OCI-LY1 (cell line): ENCODE results near the gene MYL6B.

Experiments
- H2AFZ ChIP-seq: fragments of 200-600 bp; sonication (generic), shearing (Covaris generic); 2 replicates; pipeline ENCODE4 v1.6.0; 2014; ENCODE audit warnings: antibody characterized with exemption, mild to moderate bottlenecking, low read length
- H3F3A ChIP-seq: fragments of 200-600 bp; sonication (generic), shearing (Covaris generic); 2 replicates; pipeline ENCODE4 v1.6.0; 2014; ENCODE audit warnings: mild to moderate bottlenecking, antibody characterized with exemption, low read length, moderate library complexity; ENCODE audit not compliant: insufficient read depth
- H3K27ac ChIP-seq: fragments of 200-600 bp; sonication (generic); 2 replicates; pipeline ENCODE4 v1.5.1; 2014; ENCODE audit warnings: low read length, mixed run types, mild to moderate bottlenecking, low read depth; ENCODE audit not compliant: poor library complexity, severe bottlenecking
- H3K27me3 ChIP-seq: fragments of 200-600 bp; sonication (generic); 2 replicates; pipeline ENCODE4 v1.6.0; 2014; ENCODE audit warnings: antibody characterized with exemption, mild to moderate bottlenecking, low read length, moderate library complexity; ENCODE audit not compliant: insufficient read depth
- H3K36me3 ChIP-seq: fragments of 200-600 bp; sonication (generic); 2 replicates; pipeline ENCODE4 v1.6.1; 2014; ENCODE audit warnings: mild to moderate bottlenecking, antibody characterized with exemption, low read length, moderate library complexity, mixed read lengths; ENCODE audit not compliant: insufficient read depth
- H3K4me1 ChIP-seq: fragments of 200-600 bp; sonication (generic); 2 replicates; pipeline ENCODE4 v1.5.1; 2014; ENCODE audit warnings: mild to moderate bottlenecking, low read length, moderate library complexity; ENCODE audit not compliant: insufficient read depth, severe bottlenecking
- H3K4me2 ChIP-seq: fragments of 200-600 bp; sonication (generic), shearing (Covaris generic); 2 replicates; pipeline ENCODE4 v1.6.1; 2014; ENCODE audit warnings: low read length
- H3K4me3 ChIP-seq: fragments of 200-600 bp; sonication (generic); 2 replicates; pipeline ENCODE4 v1.5.1; 2014; ENCODE audit warnings: low read length, low read depth, mild to moderate bottlenecking, mixed read lengths; ENCODE audit not compliant: poor library complexity, severe bottlenecking
- H3K79me2 ChIP-seq: fragments of 200-600 bp; shearing (Covaris generic); 2 replicates; pipeline ENCODE4 v1.6.1; 2016; ENCODE audit warnings: mixed run types, low read length, mixed read lengths; ENCODE audit not compliant: insufficient read depth
- H3K9ac ChIP-seq: fragments of 200-600 bp; sonication (generic), shearing (Covaris generic); 2 replicates; pipeline ENCODE4 v1.6.1; 2014; ENCODE audit warnings: mild to moderate bottlenecking, low read length, mixed read lengths
- H3K9me2 ChIP-seq: fragments of 200-600 bp; sonication (generic), shearing (Covaris generic); 2 replicates; pipeline ENCODE4 v1.6.1; 2014; ENCODE audit warnings: low read depth, mild to moderate bottlenecking, low read length, mixed read lengths
- H3K9me3 ChIP-seq: fragments of 200-600 bp; shearing (Covaris generic); 2 replicates; pipeline ENCODE4 v1.6.1; 2014; ENCODE audit warnings: low read length, mixed read lengths
- H4K20me1 ChIP-seq: fragments of 200-600 bp; sonication (generic), shearing (Covaris generic); 2 replicates; pipeline ENCODE4 v1.6.0; 2016; ENCODE audit warnings: mild to moderate bottlenecking, low read length; ENCODE audit not compliant: insufficient read depth
- CTCF ChIP-seq: fragments of 200-600 bp; sonication (generic), shearing (Covaris generic); IDR thresholded peaks from 2 replicates; pipeline ENCODE4 v1.5.1; 2017; ENCODE audit warnings: mild to moderate bottlenecking, antibody characterized with exemption, low read length, moderate library complexity, mixed read lengths
- EZH2 ChIP-seq: fragments of 200-600 bp; sonication (generic), shearing (Covaris generic); IDR thresholded peaks from 2 replicates; pipeline ENCODE4 v1.8.0; 2017; ENCODE audit warnings: borderline replicate concordance, mixed run types, mild to moderate bottlenecking, antibody characterized with exemption, low read length, moderate library complexity, mixed read lengths

Gene MYL6B

GRCh38 chr12:56120158-56120846, 32.1 kb upstream of the MYL6B start:
- Histone ChIP-seq H3K36me3 (peaks cover 25% of the 10 kb centered on the region), H3K27ac (no peak overlapping the region), H3K4me2 (no peak overlapping the region), H3F3A (peaks cover 1% of the 10 kb centered on the region; the same call in 1 of the 2 replicates), H3K9me2 (no peaks in the 10 kb centered on the region), H3K79me2 (peaks cover 7% of the 10 kb centered on the region), H2AFZ (no peak overlapping the region), H3K9me3 (no peaks in the 10 kb centered on the region), H4K20me1 (no peaks in the 10 kb centered on the region), H3K4me3 (no peak overlapping the region), H3K27me3 (no peaks in the 10 kb centered on the region), H3K9ac (peak overlapping the region; percentile 82; the same call in 1 of the 2 replicates), H3K4me1 (peaks cover 32% of the 10 kb centered on the region)
- TF ChIP-seq EZH2 (no peak), CTCF (no peak)

GRCh38 chr12:56121204-56121870, 31.1 kb upstream of the MYL6B start:
- no peaks in the 10 kb centered on the region for H3K9me3 ChIP-seq
- no peak overlapping the region for H3K4me3 ChIP-seq
- H3K27ac ChIP-seq, result no peak overlapping the region
- H3K27me3 ChIP-seq, result no peaks in the 10 kb centered on the region
- no peak overlapping the region for H3K9ac ChIP-seq
- H3K36me3 ChIP-seq, result peaks cover 25% of the 10 kb centered on the region
- H2AFZ ChIP-seq, result no peak overlapping the region
- peaks cover 38% of the 10 kb centered on the region for H3K4me1 ChIP-seq
- no peaks in the 10 kb centered on the region for H4K20me1 ChIP-seq
- no peaks in the 10 kb centered on the region for H3K9me2 ChIP-seq
- no peak overlapping the region for H3K4me2 ChIP-seq
- H3K79me2 ChIP-seq, result peaks cover 7% of the 10 kb centered on the region
- TF ChIP-seq CTCF (no peak), EZH2 (no peak)
- no peaks in the 10 kb centered on the region for H3F3A ChIP-seq

GRCh38 chr12:56122637-56123036, 29.8 kb upstream of the MYL6B start:
- Histone ChIP-seq H4K20me1 (no peaks in the 10 kb centered on the region), H3K4me2 (no peak overlapping the region), H3F3A (peaks cover 11% of the 10 kb centered on the region), H3K9ac (no peak overlapping the region), H3K4me1 (peaks cover 51% of the 10 kb centered on the region), H3K79me2 (no peaks in the 10 kb centered on the region), H3K36me3 (peaks cover 14% of the 10 kb centered on the region; the same call in 1 of the 2 replicates), H3K9me2 (no peaks in the 10 kb centered on the region), H2AFZ (no peak overlapping the region), H3K27ac (no peak overlapping the region), H3K27me3 (no peaks in the 10 kb centered on the region), H3K9me3 (no peaks in the 10 kb centered on the region), H3K4me3 (no peak overlapping the region)
- no peak for TF ChIP-seq CTCF
